AG08396 (cell line): ENCODE data around the gene BCAS4.
A peak's percentile ranks its signal among the peaks of the same experiment; 100 is the strongest.
"Not testable (repeated sequence)": the region's sequence is repeated elsewhere in the genome, so short reads cannot be mapped to it uniquely, and the experiment has no call there.

Source experiments
- DNase-seq: peaks from one replicate; pipeline ENCODE4 v3.0.0; 2012; ENCODE audit warnings: low spot score, mixed read lengths

Gene BCAS4

GRCh38 chr20:50771419-50772080, 23.3 kb upstream of the BCAS4 start:
- not testable (repeated sequence) for DNase-seq

GRCh38 chr20:50772420-50773185, 22.3 kb upstream of the BCAS4 start:
- no peak for DNase-seq

- no peak for DNase-seq
These were observed 20.3 kb upstream of the BCAS4 start for GRCh38 chr20:50774515-50774914.

GRCh38 chr20:50776122-50776817, 18.6 kb upstream of the BCAS4 start:
- DNase-seq, result no peak

GRCh38 chr20:50777373-50777772, 17.5 kb upstream of the BCAS4 start:
- no peak for DNase-seq

GRCh38 chr20:50778994-50779393, 15.9 kb upstream of the BCAS4 start:
- not testable (repeated sequence) for DNase-seq

GRCh38 chr20:50783390-50783789, 11.5 kb upstream of the BCAS4 start:
- DNase-seq, result no peak

- DNase-seq, result no peak
These were observed 11.0 kb upstream of the BCAS4 start for GRCh38 chr20:50783903-50784302.

- no peak for DNase-seq
These were observed 10.4 kb upstream of the BCAS4 start for GRCh38 chr20:50784464-50784863.

- DNase-seq, result no peak
These were observed 8.2 kb upstream of the BCAS4 start for GRCh38 chr20:50786703-50787102.

- no peak for DNase-seq
These were observed 7.7 kb upstream of the BCAS4 start for GRCh38 chr20:50787181-50787580.

- peak; percentile 57 for DNase-seq
These were observed 6.5 kb upstream of the BCAS4 start for GRCh38 chr20:50788045-50788991.

- no peak for DNase-seq
These were observed 4.8 kb upstream of the BCAS4 start for GRCh38 chr20:50789968-50790650.

GRCh38 chr20:50790651-50791277, 4.1 kb upstream of the BCAS4 start:
- DNase-seq, result peak; percentile 95

- no peak for DNase-seq
These were observed 1.9 kb upstream of the BCAS4 start for GRCh38 chr20:50792708-50793574.

- DNase-seq, result not testable (repeated sequence)
These were observed 1.3 kb upstream of the BCAS4 start for GRCh38 chr20:50793575-50794016.

- DNase-seq, result no peak
These were observed 548 bp upstream of the BCAS4 start for GRCh38 chr20:50794181-50794845.

- no peak for DNase-seq
These were observed 2.3 kb downstream of the BCAS4 start for GRCh38 chr20:50797142-50797541.

- no peak for DNase-seq
These were observed 3.8 kb downstream of the BCAS4 start for GRCh38 chr20:50798650-50799049.
